GM12878 (cell line): ENCODE results near the gene ESR2. TPM values are rescaled to one million over a fixed set of nuclear protein-coding genes. Genes with fewer than 3 reads are reported as not detected.

Source experiments
- ATAC-seq: fragments of 200-7000 bp; cut with Tn5 transposase; 3 replicates; pipeline ENCODE4 v1.9.1; 2020; ENCODE audit warnings: mild to moderate bottlenecking, moderate library complexity
- BruUV-seq: library from RNA; stranded (reverse); fragments of 400-500 nt; replicated peaks from 2 replicates; lab custom pipeline; 2021; lab: Mats Ljungman, UMichigan
- CTCF ChIA-PET: fragments of 300-600 bp; sonication (Branson Sonifier 250); formaldehyde crosslinking; extraction: SDS; loops from one replicate; lab custom pipeline; 2021; ENCODE audit warnings: inconsistent platforms; lab: Yijun Ruan, JAX
- POLR2A ChIA-PET: fragments of 350-600 bp; formaldehyde crosslinking; extraction: SDS; loops from one replicate; lab custom pipeline; 2021; ENCODE audit warnings: inconsistent platforms; lab: Charles Lee
- RAD21 ChIA-PET: fragments of 300-600 bp; sonication (Branson Sonifier 250); formaldehyde crosslinking; loops from one replicate; lab custom pipeline; 2023; ENCODE audit warnings: antibody characterized with exemption; ENCODE audit not compliant: unreplicated experiment; lab: Charles Lee
- SMC1A ChIA-PET: fragments of 300-600 bp; sonication (Branson Sonifier 250); formaldehyde crosslinking; loops from one replicate; lab custom pipeline; 2023; ENCODE audit not compliant: unreplicated experiment, uncharacterized antibody; lab: Charles Lee
- DNase-seq: peaks from one replicate; pipeline ENCODE4 v3.0.0-alpha.2; 2011; ENCODE audit warnings: low read depth, low spot score
- FAIRE-seq: peaks from 3 replicates; lab custom pipeline; 2011; peaks lifted over from hg19 to GRCh38; lab: Jason Lieb, UNC
- H2AFZ ChIP-seq: 2 replicates; pipeline ENCODE4 v1.6.0; 2011; ENCODE audit warnings: low read depth, low read length, control low read depth; ENCODE audit not compliant: control insufficient read depth
- H3K27ac ChIP-seq: 2 replicates; pipeline ENCODE4 v1.5.1; 2011; ENCODE audit warnings: control low read depth; ENCODE audit not compliant: control insufficient read depth, insufficient read depth
- H3K27me3 ChIP-seq, 2 experiments: replicated peaks in 1 of 2; 2 replicates each; pipeline versions ENCODE4 v1.6.0 to v1.6.1; 2011; ENCODE audit warnings: low read length in 1 of 2; ENCODE audit not compliant: control insufficient read depth in 2 of 2, insufficient read depth in 2 of 2
- H3K36me3 ChIP-seq, 2 experiments: 2 replicates each; pipeline ENCODE4 v1.5.1; 2011; ENCODE audit warnings: low read length in 1 of 2; ENCODE audit not compliant: control insufficient read depth in 2 of 2, insufficient read depth in 2 of 2
- H3K4me1 ChIP-seq: 2 replicates; pipeline ENCODE4 v1.6.1; 2011; ENCODE audit warnings: mild to moderate bottlenecking, low read length, moderate library complexity, mixed read lengths; ENCODE audit not compliant: control insufficient read depth, insufficient read depth
- H3K4me2 ChIP-seq: 2 replicates; pipeline ENCODE4 v1.6.0; 2011; ENCODE audit warnings: control low read depth; ENCODE audit not compliant: control insufficient read depth, insufficient read depth
- H3K4me3 ChIP-seq: fragments of 200-600 bp; sonication (generic); 2 replicates; pipeline ENCODE4 v1.5.1; 2016
- H3K79me2 ChIP-seq: 2 replicates; pipeline ENCODE4 v1.6.0; 2011; ENCODE audit warnings: low read length; ENCODE audit not compliant: control insufficient read depth, insufficient read depth
- H3K9ac ChIP-seq: 2 replicates; pipeline ENCODE4 v1.8.0; 2011; ENCODE audit warnings: low read length, control low read depth, mixed read lengths; ENCODE audit not compliant: control insufficient read depth, insufficient read depth
- H3K9me3 ChIP-seq: replicated peaks from 3 replicates; pipeline ENCODE4 v1.5.1; 2011; ENCODE audit warnings: mild to moderate bottlenecking, low read length; ENCODE audit not compliant: control insufficient read depth, insufficient read depth
- H4K20me1 ChIP-seq: 2 replicates; pipeline ENCODE4 v1.6.0; 2011; ENCODE audit not compliant: control insufficient read depth, insufficient read depth
- FOS ChIP-seq: IDR thresholded peaks from 3 replicates; pipeline ENCODE4 v1.6.1; 2011; ENCODE audit warnings: borderline replicate concordance; ENCODE audit not compliant: insufficient read length; ENCODE audit errors: extremely low read depth
- FOXK2 ChIP-seq: fragments of 450-650 bp; IDR thresholded peaks from 2 replicates; pipeline ENCODE4 v1.6.1; 2017; ENCODE audit warnings: mild to moderate bottlenecking, moderate library complexity
- IKZF2 ChIP-seq, 2 experiments: fragments of 450-650 bp; IDR thresholded peaks; 2 replicates each; pipeline ENCODE4 v1.6.1; 2017; ENCODE audit warnings: mild to moderate bottlenecking in 2 of 2, moderate library complexity in 2 of 2
- POLR2AphosphoS2 ChIP-seq: IDR thresholded peaks from 2 replicates; pipeline ENCODE4 v1.6.1; 2011; ENCODE audit warnings: low read depth, mild to moderate bottlenecking, low read length, improper control_type of control experiment, moderate library complexity
- RAD51 ChIP-seq: fragments of 450-650 bp; IDR thresholded peaks from 2 replicates; pipeline ENCODE4 v1.6.1; 2016; ENCODE audit warnings: moderate library complexity, mild to moderate bottlenecking, inconsistent platforms
- ZNF24 ChIP-seq: fragments of 450-650 bp; IDR thresholded peaks from 2 replicates; pipeline ENCODE4 v1.6.1; 2017; ENCODE audit warnings: antibody characterized with exemption, mild to moderate bottlenecking
- WGBS: methylation state at CpG from one replicate; pipeline ENCODE4 v1.1.6; 2016; ENCODE audit warnings: low lambda C conversion rate; ENCODE audit not compliant: insufficient replicate concordance, insufficient coverage; ENCODE audit errors: missing lambda C conversion rate; 5-methylcytosine and 5-hydroxymethylcytosine counted together
- in situ Hi-C: fragments of 300-500 bp; cut with MboI; formaldehyde crosslinking; loops from 9 replicates; pipeline ENCODE4 v1.14.3; 2018; ENCODE audit warnings: mixed read lengths
- intact Hi-C: fragments of 100-400 bp; cut with micrococcal nuclease; formaldehyde crosslinking; loops from one replicate; pipeline ENCODE4 v1.14.2; 2022; ENCODE audit not compliant: unreplicated experiment
- polyA plus RNA-seq, 11 experiments: library from polyadenylated mRNA; depleted of rRNA in 4 of 11; unstranded in 6 of 11; stranded (reverse) in 5 of 11; fragments of >200 nt; fragmentation: Nextera tagmentation in 4 of 11; fragmentation: Illumina TruSeq in 1 of 11; extraction: Ambion mirVana in 4 of 11; extraction: Trizol in 1 of 11; gene quantifications; 1 replicate in 1 of 11; 2 replicates in 10 of 11; pipeline versions ENCODE4 v1.2.1 to v1.2.3, GENCODE V29; 2011 to 2016; ENCODE audit warnings: inconsistent platforms in 2 of 11, missing spikeins in 2 of 11, low read depth in 1 of 11
- total RNA-seq, 4 experiments: library from RNA; depleted of rRNA in 3 of 4; stranded (reverse); fragments of >200 nt in 3 of 4; fragmentation: Illumina TruSeq in 1 of 4; extraction: Trizol in 1 of 4; gene quantifications; 2 replicates each; pipeline versions ENCODE4 v1.2.1 to v1.2.3, GENCODE V29; 2013 to 2021
- TF ChIP-seq, protein P1 (sequence below): IDR thresholded peaks from 2 replicates; pipeline ENCODE4 v1.6.1; 2012; ENCODE audit warnings: low read depth, low read length, improper control_type of control experiment
- TF ChIP-seq, protein P2 (sequence below): IDR thresholded peaks from 2 replicates; pipeline ENCODE4 v1.6.1; 2012; ENCODE audit warnings: low read depth, low read length, improper control_type of control experiment
- TF ChIP-seq, protein P3 (sequence below): fragments of 450-650 bp; formaldehyde crosslinking; IDR thresholded peaks from 2 replicates; pipeline ENCODE4 v1.5.0; 2022; ENCODE audit warnings: mild to moderate bottlenecking, missing genetic modification characterization

The ESR2 gene
- total and polyA plus RNA-seq, 10 of the 15 experiments (the other 5 are each of a cell fraction or from before 2014, with no cell fraction given), result 0.29 to 2.6 (median 0.81) TPM

GRCh38 chr14:64238631-64239030, 55.5 kb downstream of the ESR2 start (continued):
- TF ChIP-seq FOS, result no peak

GRCh38 chr14:64238049-64238448, 56.1 kb downstream of the ESR2 start:
- SMC1A ChIA-PET, result interaction anchor here (3.4 to 4.0 kb wide), 2 partner anchors 19 to 58 kb away, joined by 19 to 34 read pairs; partner anchors contain the start of gene ESR2
- Histone ChIP-seq H3K4me3 (no peak overlapping the region), H3K4me2 (no peak overlapping the region), H3K9me3 (no peaks in the 10 kb centered on the region), H3K27me3 (no peaks in the 10 kb centered on the region), H3K79me2 (peaks cover 4% of the 10 kb centered on the region; the same call in 1 of the 2 replicates), H4K20me1 (no peaks in the 10 kb centered on the region), H3K9ac (no peak overlapping the region), H3K27ac (no peak overlapping the region), H2AFZ (no peak overlapping the region), H3K4me1 (peaks cover 41% of the 10 kb centered on the region), H3K36me3 (no peaks in the 10 kb centered on the region)
- intact Hi-C loops, result no loop called here
- no TSS peak for BruUV-seq
- FAIRE-seq, result no peak
- RAD21 ChIA-PET, result no interaction called here
- in situ Hi-C loops, result no loop called here
- DNase-seq, result no peak
- ATAC-seq, result no peak
- TF ChIP-seq, protein P1, sequence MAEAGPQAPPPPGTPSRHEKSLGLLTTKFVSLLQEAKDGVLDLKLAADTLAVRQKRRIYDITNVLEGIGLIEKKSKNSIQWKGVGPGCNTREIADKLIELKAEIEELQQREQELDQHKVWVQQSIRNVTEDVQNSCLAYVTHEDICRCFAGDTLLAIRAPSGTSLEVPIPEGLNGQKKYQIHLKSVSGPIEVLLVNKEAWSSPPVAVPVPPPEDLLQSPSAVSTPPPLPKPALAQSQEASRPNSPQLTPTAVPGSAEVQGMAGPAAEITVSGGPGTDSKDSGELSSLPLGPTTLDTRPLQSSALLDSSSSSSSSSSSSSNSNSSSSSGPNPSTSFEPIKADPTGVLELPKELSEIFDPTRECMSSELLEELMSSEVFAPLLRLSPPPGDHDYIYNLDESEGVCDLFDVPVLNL, result no peak
- TF ChIP-seq ZNF24 (no peak), POLR2AphosphoS2 (no peak), IKZF2 (IDR thresholded peaks at IDR 0.05) (no peak), RAD51 (no peak), FOXK2 (no peak)
- TF ChIP-seq, protein P2, sequence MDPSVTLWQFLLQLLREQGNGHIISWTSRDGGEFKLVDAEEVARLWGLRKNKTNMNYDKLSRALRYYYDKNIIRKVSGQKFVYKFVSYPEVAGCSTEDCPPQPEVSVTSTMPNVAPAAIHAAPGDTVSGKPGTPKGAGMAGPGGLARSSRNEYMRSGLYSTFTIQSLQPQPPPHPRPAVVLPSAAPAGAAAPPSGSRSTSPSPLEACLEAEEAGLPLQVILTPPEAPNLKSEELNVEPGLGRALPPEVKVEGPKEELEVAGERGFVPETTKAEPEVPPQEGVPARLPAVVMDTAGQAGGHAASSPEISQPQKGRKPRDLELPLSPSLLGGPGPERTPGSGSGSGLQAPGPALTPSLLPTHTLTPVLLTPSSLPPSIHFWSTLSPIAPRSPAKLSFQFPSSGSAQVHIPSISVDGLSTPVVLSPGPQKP, result no peak
- TF ChIP-seq, protein P3, sequence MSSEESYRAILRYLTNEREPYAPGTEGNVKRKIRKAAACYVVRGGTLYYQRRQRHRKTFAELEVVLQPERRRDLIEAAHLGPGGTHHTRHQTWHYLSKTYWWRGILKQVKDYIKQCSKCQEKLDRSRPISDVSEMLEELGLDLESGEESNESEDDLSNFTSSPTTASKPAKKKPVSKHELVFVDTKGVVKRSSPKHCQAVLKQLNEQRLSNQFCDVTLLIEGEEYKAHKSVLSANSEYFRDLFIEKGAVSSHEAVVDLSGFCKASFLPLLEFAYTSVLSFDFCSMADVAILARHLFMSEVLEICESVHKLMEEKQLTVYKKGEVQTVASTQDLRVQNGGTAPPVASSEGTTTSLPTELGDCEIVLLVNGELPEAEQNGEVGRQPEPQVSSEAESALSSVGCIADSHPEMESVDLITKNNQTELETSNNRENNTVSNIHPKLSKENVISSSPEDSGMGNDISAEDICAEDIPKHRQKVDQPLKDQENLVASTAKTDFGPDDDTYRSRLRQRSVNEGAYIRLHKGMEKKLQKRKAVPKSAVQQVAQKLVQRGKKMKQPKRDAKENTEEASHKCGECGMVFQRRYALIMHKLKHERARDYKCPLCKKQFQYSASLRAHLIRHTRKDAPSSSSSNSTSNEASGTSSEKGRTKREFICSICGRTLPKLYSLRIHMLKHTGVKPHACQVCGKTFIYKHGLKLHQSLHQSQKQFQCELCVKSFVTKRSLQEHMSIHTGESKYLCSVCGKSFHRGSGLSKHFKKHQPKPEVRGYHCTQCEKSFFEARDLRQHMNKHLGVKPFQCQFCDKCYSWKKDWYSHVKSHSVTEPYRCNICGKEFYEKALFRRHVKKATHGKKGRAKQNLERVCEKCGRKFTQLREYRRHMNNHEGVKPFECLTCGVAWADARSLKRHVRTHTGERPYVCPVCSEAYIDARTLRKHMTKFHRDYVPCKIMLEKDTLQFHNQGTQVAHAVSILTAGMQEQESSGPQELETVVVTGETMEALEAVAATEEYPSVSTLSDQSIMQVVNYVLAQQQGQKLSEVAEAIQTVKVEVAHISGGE (CRISPR knock-in tag), result no peak
- POLR2A ChIA-PET, result interaction anchor here (0.6 kb wide), 1 partner anchor 47 kb away, joined by 4 read pairs; no protein-coding TSS in a partner anchor
- 92% methylated on average over 6 of the region's 6 CpGs for WGBS
- CTCF ChIA-PET, result interaction anchor here (1.2 kb wide), 1 partner anchor 228 kb away, joined by 4 read pairs; no protein-coding TSS in a partner anchor
